ENCODE data around the gene MUC22.
"Not testable (repeated sequence)": the region's sequence is repeated elsewhere in the genome, so short reads cannot be mapped to it uniquely, and the experiment has no call there.

The MUC22 gene

GRCh38 chr6:31010393-31011060 lies at the start of gene MUC22:
MUC22 (plus strand) TSS chr6:31010474; CDS start chr6:31010707, 233 bp downstream.
- no peak for DNase-seq

DNA sequence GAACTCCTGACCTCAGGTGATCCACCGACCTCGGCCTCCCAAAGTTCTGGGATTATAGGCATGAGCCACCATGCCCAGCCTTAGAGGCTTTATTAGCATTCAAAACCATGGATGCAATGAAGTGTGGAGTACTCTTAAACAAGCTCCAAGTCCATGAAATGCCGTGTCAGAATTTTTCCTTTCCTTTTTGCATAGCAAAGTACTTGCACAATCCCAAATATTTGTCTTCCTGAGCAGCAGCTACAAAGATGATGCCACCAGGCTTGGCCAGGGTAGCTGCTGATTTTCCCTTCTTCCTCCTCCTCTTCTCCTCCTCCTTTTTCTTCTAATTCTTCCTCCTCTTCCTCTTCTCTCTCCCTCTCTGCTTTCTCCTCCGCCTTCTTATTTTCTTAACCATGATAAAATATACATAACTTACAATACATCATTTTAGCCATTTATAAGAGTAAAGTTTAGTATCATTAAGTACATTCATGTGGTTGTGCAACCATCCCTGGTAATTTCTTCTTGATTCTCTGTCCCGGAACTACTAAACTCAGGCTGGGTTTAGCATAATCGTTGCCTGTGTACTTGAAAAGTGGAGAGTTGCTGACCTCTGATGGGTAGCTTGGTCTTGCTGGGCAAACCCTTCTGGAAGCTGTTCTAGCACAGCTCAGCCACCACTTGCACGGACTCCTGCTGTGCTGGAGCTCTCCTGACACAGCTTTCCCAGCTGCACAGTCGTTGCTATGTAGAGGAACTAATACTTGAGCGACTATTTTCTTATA lies 49.2 kb upstream of the MUC22 start:
- no peak for DNase-seq

DNA sequence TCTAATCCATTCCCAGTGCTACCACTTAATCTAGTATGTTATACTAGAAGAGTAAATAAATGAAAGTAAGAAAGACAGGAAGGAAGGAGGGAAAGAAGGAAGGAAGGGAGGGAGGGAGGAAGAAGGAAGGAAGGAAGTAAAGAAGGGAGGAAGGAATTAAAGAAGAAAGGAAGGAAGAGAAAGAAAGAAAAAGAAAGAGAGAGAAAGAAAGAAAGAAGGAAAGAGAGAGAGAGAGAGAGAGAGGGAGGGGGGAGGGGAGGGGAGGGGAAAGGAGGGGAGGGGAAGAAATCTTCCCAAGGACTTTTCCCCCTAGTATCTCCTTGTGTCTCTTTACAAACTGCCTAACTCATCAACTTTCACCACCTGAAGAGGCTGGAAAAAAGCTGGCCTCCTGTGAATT lies 47.6 kb upstream of the MUC22 start:
- DNase-seq: no peak

DNA sequence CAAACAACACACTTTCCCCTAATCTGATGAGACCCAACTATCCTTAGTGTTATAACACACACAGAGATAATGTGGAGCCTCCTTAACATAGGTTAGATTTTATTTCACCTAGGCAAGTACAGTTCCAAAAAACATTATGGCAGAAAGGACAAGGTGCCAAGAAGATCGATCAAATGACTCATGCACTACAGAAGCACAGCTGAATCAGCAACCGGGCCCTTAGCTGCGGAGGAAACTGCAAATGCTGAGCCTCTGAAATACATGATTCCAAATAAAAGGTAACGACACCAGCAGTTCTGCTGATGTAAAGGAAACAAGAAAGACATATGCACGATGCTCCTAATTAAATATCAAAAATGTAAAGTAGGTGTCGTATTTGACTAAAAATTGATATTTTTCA lies 46.6 kb upstream of the MUC22 start:
- DNase-seq: no peak

DNA sequence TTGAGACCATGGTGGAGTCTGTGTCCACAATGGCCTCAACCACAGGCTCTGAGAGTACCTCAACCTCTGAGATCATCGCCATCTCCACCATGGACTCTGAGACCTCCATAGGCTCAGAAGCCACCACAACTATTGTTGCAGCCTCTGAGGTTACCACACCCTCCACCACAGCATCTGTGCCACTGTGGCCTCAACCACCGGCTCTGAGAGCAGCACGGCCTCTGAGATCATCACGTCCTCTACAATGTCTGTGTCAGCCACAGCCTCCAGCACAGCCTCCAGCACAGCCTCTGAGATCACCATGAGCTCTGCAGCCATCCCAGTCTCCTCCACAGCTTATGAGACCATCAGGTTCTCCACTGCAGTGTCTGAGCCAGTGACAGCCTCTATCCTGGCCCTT lies 46.2 kb upstream of the MUC22 start:
- no peak for DNase-seq

GRCh38 chr6:30965140-30965601 lies 45.1 kb upstream of the MUC22 start:
- DNase-seq: no peak

DNA sequence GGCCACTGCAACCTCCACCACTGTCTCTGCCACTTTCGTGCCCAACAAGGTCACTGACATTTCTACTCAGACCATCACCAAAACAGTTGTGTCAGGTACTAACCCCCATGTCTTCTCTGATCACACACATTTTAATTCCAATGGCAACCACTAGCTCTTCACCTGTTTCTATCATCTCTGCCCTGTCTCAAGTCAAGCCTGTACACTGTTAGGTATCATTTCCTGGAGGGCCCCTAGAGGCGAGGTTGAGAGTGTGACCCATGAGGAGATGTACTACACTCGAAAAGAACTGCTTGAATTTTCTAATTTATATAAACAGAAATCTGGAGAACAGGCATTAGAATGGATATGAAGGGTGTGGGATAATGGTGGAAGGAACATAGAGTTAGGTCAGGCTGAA lies 44.1 kb upstream of the MUC22 start:
- DNase-seq: no peak

GRCh38 chr6:30969171-30969570 lies 41.1 kb upstream of the MUC22 start:
- not testable (repeated sequence) for DNase-seq

DNA sequence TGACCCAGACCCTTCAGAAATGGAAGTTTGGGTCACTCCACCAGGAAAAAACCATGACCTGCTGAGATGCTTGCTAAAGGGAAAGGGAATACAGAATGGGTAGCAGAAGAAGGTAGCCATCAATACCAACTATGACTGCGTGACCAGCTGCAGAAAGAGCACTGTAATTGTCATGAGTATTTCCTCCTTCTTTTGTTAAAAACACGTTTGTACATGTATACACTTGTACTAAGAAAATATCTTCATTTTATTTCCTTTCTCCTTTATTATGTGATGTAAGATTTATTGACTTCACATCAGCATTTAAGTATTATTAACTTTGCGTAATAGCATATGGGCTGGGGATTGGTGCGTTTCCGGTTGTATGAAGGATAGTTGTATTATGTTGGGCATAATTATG lies 39.3 kb upstream of the MUC22 start:
- no peak for DNase-seq

- no peak for DNase-seq
Measured at GRCh38 chr6:30972816-30973215, 37.5 kb upstream of the MUC22 start.

GRCh38 chr6:30974490-30975252 lies 35.6 kb upstream of the MUC22 start:
- DNase-seq: no peak

DNA sequence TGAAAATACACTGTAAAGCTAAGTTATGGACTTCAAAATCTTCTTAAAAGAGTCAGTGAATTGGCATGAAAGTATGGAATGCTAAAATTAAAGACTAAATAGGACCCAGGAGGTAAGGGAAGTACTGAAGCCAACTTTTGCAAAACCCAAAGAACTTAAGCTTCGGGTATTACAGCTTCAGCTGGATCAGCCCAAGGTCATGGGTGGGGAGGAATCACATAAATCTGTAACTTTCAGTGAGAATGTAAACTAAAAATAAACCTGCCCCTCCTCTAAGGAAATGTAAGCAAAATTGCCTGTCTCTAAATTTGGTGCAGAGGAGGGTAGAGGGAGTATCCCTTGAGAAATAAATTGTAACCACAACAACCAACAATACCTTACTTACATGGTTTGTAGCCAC lies 31.1 kb upstream of the MUC22 start:
- no peak for DNase-seq

- no peak for DNase-seq
Measured at GRCh38 chr6:30979690-30980089, 30.6 kb upstream of the MUC22 start.

GRCh38 chr6:30981942-30982772 lies 28.1 kb upstream of the MUC22 start:
- DNase-seq: no peak

DNA sequence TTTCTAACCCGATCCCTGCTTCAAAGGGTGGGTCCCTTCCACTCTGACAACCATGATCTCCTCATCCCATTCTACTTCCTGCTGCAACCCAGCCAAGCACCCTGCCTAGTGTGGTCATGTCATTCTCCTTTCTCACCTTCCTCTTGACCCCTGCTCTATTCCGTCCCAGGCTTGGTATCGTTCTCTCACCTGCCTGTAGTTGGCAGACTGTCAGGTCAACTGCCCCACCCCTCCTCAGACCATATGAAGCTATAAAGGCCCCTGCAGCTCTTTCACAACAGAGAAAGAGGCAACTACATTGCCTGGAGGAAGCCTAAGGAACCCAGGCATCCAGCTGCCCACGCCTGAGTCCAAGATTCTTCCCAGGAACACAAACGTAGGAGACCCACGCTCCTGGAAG lies 26.8 kb upstream of the MUC22 start, which contains the start of gene MUC21:
Gene MUC21, plus strand, starts transcription at position 280 of the 400 bp plus-strand sequence. CDS start 241 bp downstream, outside the sequence.
- no peak for DNase-seq

- no peak for DNase-seq
Measured at GRCh38 chr6:30985490-30985889, 24.8 kb upstream of the MUC22 start.

DNA sequence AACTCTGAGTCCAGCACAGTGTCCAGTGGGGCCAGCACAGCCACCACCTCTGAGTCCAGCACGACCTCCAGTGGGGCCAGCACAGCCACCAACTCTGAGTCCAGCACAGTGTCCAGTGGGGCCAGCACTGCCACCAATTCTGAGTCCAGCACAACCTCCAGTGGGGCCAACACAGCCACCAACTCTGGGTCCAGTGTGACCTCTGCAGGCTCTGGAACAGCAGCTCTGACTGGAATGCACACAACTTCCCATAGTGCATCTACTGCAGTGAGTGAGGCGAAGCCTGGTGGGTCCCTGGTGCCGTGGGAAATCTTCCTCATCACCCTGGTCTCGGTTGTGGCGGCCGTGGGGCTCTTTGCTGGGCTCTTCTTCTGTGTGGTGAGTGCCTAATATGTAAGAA lies 23.0 kb upstream of the MUC22 start:
- no peak for DNase-seq

- DNase-seq: no peak
Measured at GRCh38 chr6:30988209-30988825, 22.0 kb upstream of the MUC22 start.

- DNase-seq: no peak
Measured at GRCh38 chr6:30990422-30991086, 19.7 kb upstream of the MUC22 start.

GRCh38 chr6:30991891-30992290 lies 18.4 kb upstream of the MUC22 start:
- DNase-seq: no peak

DNA sequence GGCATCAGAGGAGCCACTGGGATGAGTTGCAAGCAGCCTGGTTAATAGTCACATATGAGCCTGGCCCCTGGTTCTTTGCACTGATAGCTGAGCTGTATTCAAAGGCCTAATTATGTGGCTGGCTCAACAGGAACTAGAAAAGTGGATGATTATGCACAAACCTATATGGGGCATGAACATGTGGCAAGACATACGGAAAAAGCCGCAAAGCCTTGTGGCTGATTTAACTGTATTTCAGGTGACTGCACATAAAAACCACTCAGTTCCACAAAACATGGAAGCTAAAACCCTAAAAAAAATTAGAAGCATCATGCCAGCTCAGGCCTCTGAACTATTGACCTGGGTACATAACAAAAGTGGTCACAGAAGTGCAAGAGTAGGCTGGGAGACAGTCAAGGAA lies 13.0 kb upstream of the MUC22 start:
- no peak for DNase-seq

GRCh38 chr6:30998785-30999184 lies 11.5 kb upstream of the MUC22 start:
- no peak for DNase-seq

All from stimulated activated naive CD4-positive, alpha-beta T cell treated with Interleukin-2 at 50 U/mL for 16 hours (primary cell).